ENCODE data around the gene ZKSCAN8. TPM values are rescaled to one million over a fixed set of nuclear protein-coding genes. Genes with fewer than 3 reads are reported as not detected.

ZKSCAN8 gene
- total RNA-seq, 2 experiments from 2014 or later = 16.6 to 22.3 TPM

GRCh38 chr6:28137505-28137981 is 4.1 kb upstream of the ZKSCAN8 start:
- Histone ChIP-seq H3K27ac (ENCODE audit: low read depth, low read length, poor library complexity, severe bottlenecking) (peak overlapping the region; percentile 91), H3K4me2 (ENCODE audit: low read length) (peak overlapping the region; percentile 75), H3K36me3 (ENCODE audit: insufficient read depth, low read length) (peaks cover 17% of the 10 kb centered on the region; the same call in 1 of the 2 replicates), H3K9me3 (ENCODE audit: low read length) (no peaks in the 10 kb centered on the region), H4K20me1 (ENCODE audit: insufficient read depth, low read length) (peaks cover 4% of the 10 kb centered on the region; the same call in 1 of the 2 replicates), H3K4me1 (ENCODE audit: insufficient read depth, low read length, poor library complexity, severe bottlenecking) (peaks cover 59% of the 10 kb centered on the region), H3K9me2 (ENCODE audit: insufficient read depth, low read length) (no peaks in the 10 kb centered on the region), H2AFZ (ENCODE audit: low read length) (peak overlapping the region; percentile 96), H3K4me3 (ENCODE audit: low read depth, low read length, poor library complexity, severe bottlenecking) (peak overlapping the region; percentile 94), H3K79me2 (ENCODE audit: insufficient read depth, low read depth, low read length) (peaks cover 48% of the 10 kb centered on the region)
- TF ChIP-seq EZH2phosphoT487 (IDR thresholded peaks at IDR 0.05; ENCODE audit: borderline replicate concordance, low read depth, low read length) (no peak), CTCF (conservative IDR thresholded peaks at IDR 0.05; ENCODE audit: low read length) (no peak)
- ChIA-PET POLR2A (interaction anchor here (0.6 to 8.6 kb wide), 6 partner anchors 13 to 245 kb away, joined by 3 to 64 read pairs (median 4); partner anchors contain the start of genes ZKSCAN4 and ZSCAN16), CTCF (ENCODE audit: unreplicated experiment) (no interaction called here)
- no TSS peak for BruUV-seq (replicated peaks)
- intact Hi-C loops (cut with micrococcal nuclease; ENCODE audit: unreplicated experiment) = loop anchor here (1.0 to 2.0 kb wide), 3 partner anchors 33 to 115 kb away; partner anchors contain the start of genes ZKSCAN4 and ZNF165
- DNase-seq (ENCODE audit: low spot score) = peak; percentile 65

GRCh38 chr6:28139860-28140543 is 1.7 kb upstream of the ZKSCAN8 start:
- POLR2A ChIA-PET = interaction anchor here (0.7 to 8.6 kb wide), 5 partner anchors 11 to 317 kb away, joined by 3 to 64 read pairs (median 14); partner anchors contain the start of genes ZKSCAN4 and ZSCAN16
- TF ChIP-seq EZH2phosphoT487 (IDR thresholded peaks at IDR 0.05; ENCODE audit: borderline replicate concordance, low read depth, low read length) (no peak), CTCF (conservative IDR thresholded peaks at IDR 0.05; ENCODE audit: low read length) (no peak)
- H2AFZ ChIP-seq (ENCODE audit: low read length) = peak overlapping the region; percentile 79; the same call in 1 of the 2 replicates
- H3K9me2 ChIP-seq (ENCODE audit: insufficient read depth, low read length) = no peaks in the 10 kb centered on the region
- DNase-seq (ENCODE audit: low spot score) = no peak
- peaks cover 44% of the 10 kb centered on the region for H3K79me2 ChIP-seq (ENCODE audit: insufficient read depth, low read depth, low read length)
- no peaks in the 10 kb centered on the region for H3K9me3 ChIP-seq (ENCODE audit: low read length)
- CTCF ChIA-PET (ENCODE audit: unreplicated experiment) = no interaction called here
- BruUV-seq (replicated peaks) = no TSS peak
- no peak overlapping the region for H3K27ac ChIP-seq (ENCODE audit: low read depth, low read length, poor library complexity, severe bottlenecking)
- peak overlapping the region; percentile 7 for H3K4me3 ChIP-seq (ENCODE audit: low read depth, low read length, poor library complexity, severe bottlenecking)
- H3K4me1 ChIP-seq (ENCODE audit: insufficient read depth, low read length, poor library complexity, severe bottlenecking) = peaks cover 48% of the 10 kb centered on the region
- peaks cover 10% of the 10 kb centered on the region for H3K36me3 ChIP-seq (ENCODE audit: insufficient read depth, low read length)
- H3K4me2 ChIP-seq (ENCODE audit: low read length) = peak overlapping the region; percentile 77
- intact Hi-C loops (cut with micrococcal nuclease; ENCODE audit: unreplicated experiment) = loop anchor here (2.0 to 10.0 kb wide), 4 partner anchors 259 to 1925 kb away; partner anchors contain the start of genes POLR1H, PPP1R11 and ZSCAN12
- H4K20me1 ChIP-seq (ENCODE audit: insufficient read depth, low read length) = peaks cover 4% of the 10 kb centered on the region; the same call in 1 of the 2 replicates

Measured in OCI-LY7 (cell line).